HL-60 (cell line): ENCODE measurements around the gene CCDC154.

ENCODE experiments used
- DNase-seq, 2 experiments: peaks; one replicate each; pipeline ENCODE4 v3.0.0-alpha.2; 2010 to 2020; ENCODE audit warnings: low read depth in 1 of 2, low spot score in 1 of 2
- H3K27ac ChIP-seq: fragments of 250-450 bp; sonication (Bioruptor Pico); replicated peaks from 2 replicates; pipeline ENCODE4 v1.5.1; 2020; ENCODE audit warnings: mild to moderate bottlenecking, moderate library complexity
- H3K27me3 ChIP-seq: fragments of 250-450 bp; sonication (Bioruptor Pico); 2 replicates; pipeline ENCODE4 v1.5.1; 2021; ENCODE audit warnings: mild to moderate bottlenecking, moderate library complexity; ENCODE audit not compliant: insufficient read depth, poor library complexity, severe bottlenecking
- H3K4me3 ChIP-seq: replicated peaks from 2 replicates; pipeline ENCODE4 v1.5.1; 2011; ENCODE audit warnings: mild to moderate bottlenecking, control low read depth, low read length; ENCODE audit not compliant: insufficient read depth
- CTCF ChIP-seq: IDR thresholded peaks from one replicate; pipeline ENCODE4 v1.5.1; 2011; ENCODE audit warnings: low read length, control low read depth, inconsistent platforms; ENCODE audit not compliant: insufficient read depth
- GABPA ChIP-seq: IDR thresholded peaks from 2 replicates; pipeline ENCODE4 v1.6.1; 2012; ENCODE audit warnings: low read depth
- POLR2AphosphoS5 ChIP-seq: IDR thresholded peaks from 2 replicates; pipeline ENCODE4 v1.6.1; 2012; ENCODE audit warnings: low read depth
- REST ChIP-seq: IDR thresholded peaks from 2 replicates; pipeline ENCODE4 v1.6.1; 2012; ENCODE audit warnings: low read depth; ENCODE audit not compliant: insufficient replicate concordance
- SPI1 ChIP-seq: IDR thresholded peaks from 2 replicates; pipeline ENCODE4 v1.6.1; 2012; ENCODE audit warnings: low read depth, mild to moderate bottlenecking, borderline replicate concordance

CCDC154 gene

DNA sequence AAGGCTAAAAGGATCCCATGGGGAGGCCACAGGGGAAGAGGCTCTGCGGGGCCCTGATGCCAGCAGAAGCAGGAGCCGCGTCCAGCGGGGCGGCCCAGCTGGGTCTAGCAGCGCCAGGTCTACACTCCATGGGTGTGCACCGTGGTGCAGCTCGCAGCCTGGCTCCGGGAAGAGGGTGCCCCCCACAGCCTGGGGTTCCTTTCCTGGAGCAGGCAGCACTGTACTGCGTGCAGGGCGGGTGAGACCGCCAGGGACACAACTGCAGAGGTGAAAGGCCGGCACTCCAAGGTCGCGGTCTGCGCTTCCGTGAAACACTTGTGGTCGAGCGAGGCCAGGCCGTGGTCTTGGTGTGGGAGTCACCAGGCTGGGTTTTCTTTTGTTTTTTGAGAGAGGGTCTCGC lies 6.5 kb upstream of the CCDC154 start:
- Histone ChIP-seq H3K27me3 (no peaks in the 10 kb centered on the region), H3K27ac (no peak overlapping the region), H3K4me3 (no peak overlapping the region)
- DNase-seq, result no peak
- TF ChIP-seq REST (no peak), POLR2AphosphoS5 (0 out of 2 replicates have a peak, but pooled peaks have one; percentile 12)

GRCh38 chr16:1450218-1450617 lies 5.9 kb upstream of the CCDC154 start:
- no peaks in the 10 kb centered on the region for H3K27me3 ChIP-seq
- TF ChIP-seq GABPA (no peak), SPI1 (no peak), CTCF (no peak), REST (no peak), POLR2AphosphoS5 (no peak)
- DNase-seq, result peak in 1 of 2 experiments; percentile 44

DNA sequence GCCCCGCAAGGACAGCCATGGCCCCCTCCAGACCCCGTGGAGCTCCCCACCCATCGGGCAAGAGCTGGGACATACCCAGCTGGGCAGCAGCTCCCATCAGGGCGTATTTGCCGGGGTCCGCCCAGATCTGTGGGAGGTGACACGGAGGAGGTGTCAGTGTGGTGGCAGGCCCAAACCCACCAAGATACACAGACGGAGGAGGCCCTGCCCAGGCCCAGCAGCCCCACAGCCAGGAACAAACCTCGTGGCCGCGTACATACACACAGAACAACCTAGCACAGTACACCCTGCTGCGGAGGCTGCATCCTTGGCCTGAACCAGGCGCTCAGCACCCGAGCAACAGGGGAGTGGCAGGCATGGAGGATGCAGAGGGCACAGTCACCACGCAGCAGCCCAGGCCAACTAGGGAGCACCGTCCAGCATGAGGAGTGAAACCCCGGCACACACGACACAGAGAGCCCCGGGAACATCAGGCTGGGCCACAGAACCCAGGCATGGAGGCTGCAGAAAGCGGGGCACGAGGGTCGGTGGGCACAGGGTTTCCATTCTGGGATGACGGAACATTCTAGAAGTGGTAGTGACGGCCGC lies 4.9 kb upstream of the CCDC154 start:
- Histone ChIP-seq H3K27me3 (no peaks in the 10 kb centered on the region), H3K27ac (no peak overlapping the region), H3K4me3 (no peak overlapping the region)
- TF ChIP-seq GABPA (no peak), POLR2AphosphoS5 (0 out of 2 replicates have a peak, but pooled peaks have one; percentile 22)
- DNase-seq, result no peak

More at GRCh38 chr16:1450218-1450617, 5.9 kb upstream of the CCDC154 start:
- no peak overlapping the region for H3K27ac ChIP-seq
- H3K4me3 ChIP-seq, result no peak overlapping the region

- TF ChIP-seq CTCF, result no peak
- TF ChIP-seq REST, result no peak
- TF ChIP-seq GABPA, result no peak
- no peak for TF ChIP-seq POLR2AphosphoS5
- TF ChIP-seq SPI1, result no peak
Observed at GRCh38 chr16:1448536-1449116, 4.3 kb upstream of the CCDC154 start.

More at GRCh38 chr16:1448536-1449116, 4.3 kb upstream of the CCDC154 start:
- no peak overlapping the region for H3K4me3 ChIP-seq
- H3K27me3 ChIP-seq, result no peaks in the 10 kb centered on the region
- H3K27ac ChIP-seq, result no peak overlapping the region
- no peak for DNase-seq
